ENCODE data around the gene PNPO. TPM values are rescaled to one million over a fixed set of nuclear protein-coding genes. Genes with fewer than 3 reads are reported as not detected.

The PNPO gene
- total and polyA plus RNA-seq, 4 donors = 27.8 to 102 (median 51.3) TPM

GRCh38 chr17:47924785-47925677 is 16.3 kb upstream of the PNPO start:
- H3K27me3 ChIP-seq (ENCODE audit: control insufficient read depth in 4 of 4, insufficient read depth in 4 of 4, low read length in 3 of 4) = no peaks in the 10 kb centered on the region
- TF ChIP-seq YY1 (IDR thresholded peaks at IDR 0.05) (no peak), RAD21 (IDR thresholded peaks at IDR 0.05) (no peak), REST (IDR thresholded peaks at IDR 0.05) (no peak), NR2F2 (IDR thresholded peaks at IDR 0.05) (no peak), ATF3 (IDR thresholded peaks at IDR 0.05) (no peak), HNF4A (conservative IDR thresholded peaks at IDR 0.05) (no peak), TAF1 (conservative IDR thresholded peaks at IDR 0.05) (no peak), RXRA (IDR thresholded peaks at IDR 0.05) (no peak), EGR1 (IDR thresholded peaks at IDR 0.05; ENCODE audit: low read depth in 2 of 2) (no peak), HNF4G (IDR thresholded peaks at IDR 0.05) (no peak), JUND (IDR thresholded peaks at IDR 0.05) (no peak), CTCF (IDR thresholded peaks at IDR 0.05; ENCODE audit: low read depth, low read length, missing input control) (no peak)
- TF ChIP-seq, protein P1, sequence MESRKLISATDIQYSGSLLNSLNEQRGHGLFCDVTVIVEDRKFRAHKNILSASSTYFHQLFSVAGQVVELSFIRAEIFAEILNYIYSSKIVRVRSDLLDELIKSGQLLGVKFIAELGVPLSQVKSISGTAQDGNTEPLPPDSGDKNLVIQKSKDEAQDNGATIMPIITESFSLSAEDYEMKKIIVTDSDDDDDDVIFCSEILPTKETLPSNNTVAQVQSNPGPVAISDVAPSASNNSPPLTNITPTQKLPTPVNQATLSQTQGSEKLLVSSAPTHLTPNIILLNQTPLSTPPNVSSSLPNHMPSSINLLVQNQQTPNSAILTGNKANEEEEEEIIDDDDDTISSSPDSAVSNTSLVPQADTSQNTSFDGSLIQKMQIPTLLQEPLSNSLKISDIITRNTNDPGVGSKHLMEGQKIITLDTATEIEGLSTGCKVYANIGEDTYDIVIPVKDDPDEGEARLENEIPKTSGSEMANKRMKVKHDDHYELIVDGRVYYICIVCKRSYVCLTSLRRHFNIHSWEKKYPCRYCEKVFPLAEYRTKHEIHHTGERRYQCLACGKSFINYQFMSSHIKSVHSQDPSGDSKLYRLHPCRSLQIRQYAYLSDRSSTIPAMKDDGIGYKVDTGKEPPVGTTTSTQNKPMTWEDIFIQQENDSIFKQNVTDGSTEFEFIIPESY (IDR thresholded peaks at IDR 0.05) = no peak
- WGBS = 81% methylated on average over 23 of the region's 23 CpGs
- H3K9ac ChIP-seq (ENCODE audit: low read depth in 1 of 2, low read length in 2 of 2) = no peak overlapping the region
- no peak overlapping the region for H3K27ac ChIP-seq (ENCODE audit: low read depth in 1 of 2, low read length in 2 of 2)
- no peaks in the 10 kb centered on the region for H3K9me3 ChIP-seq (ENCODE audit: control insufficient read depth in 4 of 4, low read length in 3 of 4)
- H3K4me1 ChIP-seq (ENCODE audit: control insufficient read depth in 4 of 4, insufficient read depth in 4 of 4, low read length in 3 of 4) = peaks cover 0 to 15% (median 11%) of the 10 kb centered on the region in 4 donors
- H3K36me3 ChIP-seq (ENCODE audit: control insufficient read depth in 4 of 4, insufficient read depth in 3 of 4, low read depth in 1 of 4, low read length in 3 of 4) = peaks cover 0 to 26% (median 17%) of the 10 kb centered on the region in 4 donors
- no peak overlapping the region for H3K4me3 ChIP-seq (ENCODE audit: low read depth in 1 of 3, low read length in 3 of 3)
- no peak for DNase-seq (ENCODE audit: low spot score)

GRCh38 chr17:47925678-47925988 is 15.7 kb upstream of the PNPO start:
- no peak overlapping the region for H3K9ac ChIP-seq (ENCODE audit: low read depth in 1 of 2, low read length in 2 of 2)
- no peak overlapping the region for H3K4me3 ChIP-seq (ENCODE audit: low read depth in 1 of 3, low read length in 3 of 3)
- no peak for DNase-seq (ENCODE audit: low spot score)
- 79% methylated on average over 3 of the region's 3 CpGs for WGBS
- TF ChIP-seq NR2F2 (IDR thresholded peaks at IDR 0.05) (no peak), RAD21 (IDR thresholded peaks at IDR 0.05) (no peak)
- H3K4me1 ChIP-seq (ENCODE audit: control insufficient read depth in 4 of 4, insufficient read depth in 4 of 4, low read length in 3 of 4) = peaks cover 0 to 15% (median 11%) of the 10 kb centered on the region in 4 donors
- no peak overlapping the region for H3K27ac ChIP-seq (ENCODE audit: low read depth in 1 of 2, low read length in 2 of 2)
- H3K27me3 ChIP-seq (ENCODE audit: control insufficient read depth in 4 of 4, insufficient read depth in 4 of 4, low read length in 3 of 4) = no peaks in the 10 kb centered on the region
- peaks cover 0 to 27% (median 20%) of the 10 kb centered on the region in 4 donors for H3K36me3 ChIP-seq (ENCODE audit: control insufficient read depth in 4 of 4, insufficient read depth in 3 of 4, low read depth in 1 of 4, low read length in 3 of 4)
- H3K9me3 ChIP-seq (ENCODE audit: control insufficient read depth in 4 of 4, low read length in 3 of 4) = no peaks in the 10 kb centered on the region
